SW 1271 (cell line): ENCODE measurements around the gene TBRG4.

Source experiments
- DNase-seq, 2 experiments: peaks; one replicate each; lab custom pipeline; 2025; lab: John Stamatoyannopoulos, UW

The TBRG4 gene

DNA sequence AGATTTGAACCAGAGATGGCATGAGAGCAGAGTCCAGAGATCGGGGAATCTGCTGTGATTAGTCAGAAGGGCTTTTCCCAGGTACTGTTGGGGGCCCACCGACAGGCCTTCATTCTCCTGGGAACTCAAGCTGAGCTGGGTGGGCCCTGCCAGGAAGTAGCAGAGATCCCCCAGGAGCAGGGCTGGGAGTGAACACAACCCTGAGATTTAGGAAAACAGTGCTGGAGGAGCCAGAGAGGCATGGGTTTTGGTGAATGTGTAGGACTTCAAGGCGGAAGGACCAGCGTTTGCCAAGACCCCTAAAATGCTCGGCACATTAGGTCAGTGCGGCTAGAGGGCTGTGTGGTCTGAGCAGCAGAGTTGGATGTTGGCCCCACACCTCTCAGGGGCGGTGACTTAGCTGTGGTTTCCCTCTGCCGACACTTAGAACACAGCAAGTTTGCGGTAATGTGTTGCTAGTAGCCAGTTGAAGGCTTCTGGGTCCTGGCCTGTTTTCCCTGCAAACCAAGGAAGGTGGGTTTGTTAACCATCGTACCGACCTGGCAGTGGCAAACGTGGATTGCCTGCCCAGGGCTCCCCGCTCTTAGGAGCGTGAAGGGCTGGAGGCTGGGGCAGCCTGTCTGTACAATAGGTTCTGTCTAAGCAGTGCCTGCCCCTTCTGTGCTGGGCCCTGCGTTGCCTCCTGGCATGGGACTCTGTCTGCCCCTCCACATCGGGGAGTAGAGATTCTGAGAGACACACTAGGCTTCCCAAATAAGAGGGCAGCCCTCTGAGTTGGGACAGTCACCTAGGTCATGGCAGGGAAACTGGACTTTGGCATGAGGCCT lies 36.8 kb downstream of the TBRG4 start:
- DNase-seq: no peak

GRCh38 chr7:45073786-45074527 lies 37.5 kb downstream of the TBRG4 start:
- DNase-seq: no peak

GRCh38 chr7:45073031-45073785 lies 38.3 kb downstream of the TBRG4 start:
- no peak for DNase-seq

DNA sequence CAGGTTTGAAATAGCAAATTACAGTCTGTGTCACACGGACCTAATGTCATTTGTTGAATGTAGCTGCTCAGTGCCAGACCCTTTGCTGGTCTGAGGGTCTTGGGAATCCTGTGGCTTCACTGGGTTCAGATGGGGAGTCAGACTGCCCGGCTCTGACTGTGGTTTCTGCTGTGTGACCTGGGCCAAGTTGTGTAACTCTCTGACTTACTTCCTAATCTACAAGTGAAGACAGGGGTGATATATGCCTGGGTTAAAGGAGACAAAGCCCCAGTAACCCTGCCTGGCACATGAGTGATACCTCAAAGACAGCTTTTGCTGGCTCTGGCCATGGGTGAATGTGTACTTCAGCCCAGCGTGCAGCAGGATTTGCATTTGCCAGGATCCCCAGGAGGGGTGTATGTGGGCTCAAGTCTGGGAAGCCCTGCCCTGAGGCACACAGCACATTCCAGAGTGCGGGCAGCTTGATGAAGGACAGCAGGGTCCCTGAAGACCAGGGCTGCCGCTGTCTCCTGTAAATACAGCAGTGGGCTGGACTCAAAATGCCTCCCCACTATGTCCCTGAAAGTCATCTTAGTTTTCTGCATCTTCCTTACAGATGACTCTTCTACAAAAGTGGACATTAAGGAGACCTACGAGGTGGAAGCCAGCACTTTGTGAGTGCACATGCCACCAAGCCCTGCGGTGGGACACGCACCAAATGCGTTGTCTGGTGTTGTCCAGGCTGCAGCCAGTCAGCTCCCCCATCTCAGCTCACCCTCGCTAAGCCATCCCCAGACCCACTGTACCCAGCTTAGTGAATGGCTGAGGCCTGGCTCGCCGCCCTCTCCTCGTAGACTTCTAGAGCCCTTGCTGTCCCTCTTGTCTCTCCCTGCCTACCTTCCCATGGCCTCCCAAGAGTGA lies 39.1 kb downstream of the TBRG4 start:
- no peak for DNase-seq

- DNase-seq: no peak
These were observed 40.0 kb downstream of the TBRG4 start for GRCh38 chr7:45071528-45071927.

DNA sequence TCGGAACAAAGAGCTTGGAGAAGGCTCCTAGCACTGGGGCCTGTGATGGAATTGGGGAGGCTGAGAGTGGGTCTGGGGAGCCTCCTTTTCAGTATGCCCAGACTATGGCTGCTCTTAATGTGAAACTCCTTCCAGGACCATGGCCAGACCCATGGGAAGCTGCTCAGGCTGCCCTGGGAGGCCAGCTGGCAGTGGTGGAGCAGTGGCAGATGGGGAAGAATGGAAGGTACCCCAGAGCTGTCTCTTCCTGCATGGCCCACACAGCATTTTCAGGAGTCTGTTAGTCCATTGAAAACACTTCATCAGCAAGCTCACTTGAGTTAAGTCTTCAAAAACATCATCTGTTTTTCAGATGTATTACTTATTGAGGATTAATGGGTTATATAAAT lies 41.2 kb downstream of the TBRG4 start:
- DNase-seq: no peak

GRCh38 chr7:45069444-45070253 lies 41.8 kb downstream of the TBRG4 start:
- DNase-seq: no peak

- no peak for DNase-seq
These were observed 43.1 kb downstream of the TBRG4 start for GRCh38 chr7:45068236-45069023.

- DNase-seq: no peak
These were observed 43.9 kb downstream of the TBRG4 start for GRCh38 chr7:45067582-45067981.

GRCh38 chr7:45066409-45066808 lies 45.1 kb downstream of the TBRG4 start:
- DNase-seq: no peak

DNA sequence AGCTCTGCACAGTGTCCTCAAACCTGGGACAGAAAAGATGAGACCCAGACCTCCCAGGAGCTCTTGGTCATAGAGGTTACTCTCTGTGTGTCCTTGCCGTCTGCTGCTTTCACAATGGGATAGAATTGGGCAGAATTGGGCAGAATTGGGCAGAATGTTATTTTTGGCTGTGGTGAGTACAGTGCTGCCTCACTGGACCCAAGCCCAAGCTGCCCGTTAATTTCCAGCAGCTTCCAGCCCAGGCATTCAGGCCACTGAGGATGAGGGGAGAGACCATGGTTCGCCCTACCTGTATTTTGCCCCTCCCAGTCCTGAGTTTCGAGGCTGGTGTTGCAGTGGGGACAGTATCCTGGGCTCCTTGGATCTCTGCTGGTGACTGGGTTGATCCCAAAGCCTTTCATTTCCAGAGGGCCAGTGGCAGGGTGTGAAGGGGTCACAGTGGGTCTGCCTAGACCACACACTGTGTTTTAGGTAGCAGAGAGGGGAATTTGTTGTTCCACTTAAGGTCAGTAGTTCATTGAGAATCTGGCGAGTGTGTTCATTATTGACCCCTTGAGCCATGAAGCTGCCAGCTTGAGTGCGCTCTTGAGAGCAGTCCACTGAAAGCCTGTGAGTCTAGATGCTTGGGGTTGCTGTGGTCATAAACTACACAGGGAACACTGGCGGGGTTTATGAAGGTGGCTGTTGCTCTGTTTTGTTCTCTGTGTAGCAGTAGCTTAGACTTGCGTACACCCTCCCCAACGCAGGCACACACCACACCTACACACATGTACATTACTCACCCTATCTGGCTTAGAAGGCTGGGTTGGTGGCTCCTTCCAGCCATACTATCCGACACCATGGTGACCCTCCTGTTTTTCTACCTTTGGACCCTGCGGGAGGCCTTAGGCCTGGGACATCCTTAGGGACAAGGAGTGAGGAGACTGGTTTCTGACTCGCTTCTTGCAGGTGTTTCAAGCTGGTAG lies 46.2 kb downstream of the TBRG4 start:
- DNase-seq: no peak

GRCh38 chr7:45064047-45064725 lies 47.3 kb downstream of the TBRG4 start:
- DNase-seq: no peak

DNA sequence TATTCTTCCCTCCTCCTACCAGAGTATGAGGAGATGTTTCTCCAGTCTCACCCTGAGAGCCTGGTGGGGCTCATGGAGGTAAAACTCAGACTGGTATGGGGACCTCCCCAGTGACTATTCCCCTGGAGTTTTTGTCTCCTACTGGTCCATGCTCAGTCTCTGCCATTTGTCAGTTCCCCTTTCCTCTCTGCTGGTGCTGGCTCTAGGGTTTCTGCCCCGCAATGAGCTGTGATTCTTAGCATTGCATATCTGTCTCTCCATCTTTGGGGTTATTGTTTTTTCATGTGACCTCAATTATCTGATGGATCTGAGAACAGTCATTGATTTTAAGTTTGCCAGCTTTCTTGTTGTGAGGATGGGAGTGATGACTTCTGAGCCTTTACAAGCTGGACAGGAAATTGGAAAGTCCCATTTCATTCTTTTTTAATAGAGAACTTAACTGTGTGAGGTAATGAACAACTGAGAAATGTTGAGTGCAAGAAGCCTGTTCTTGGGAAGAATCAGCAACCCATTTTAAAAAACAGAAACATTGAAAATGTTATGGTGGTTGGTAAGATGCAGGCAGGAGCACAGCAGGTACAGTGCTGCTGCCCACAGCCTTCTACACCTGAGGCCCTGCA lies 49.6 kb downstream of the TBRG4 start:
- no peak for DNase-seq

DNA sequence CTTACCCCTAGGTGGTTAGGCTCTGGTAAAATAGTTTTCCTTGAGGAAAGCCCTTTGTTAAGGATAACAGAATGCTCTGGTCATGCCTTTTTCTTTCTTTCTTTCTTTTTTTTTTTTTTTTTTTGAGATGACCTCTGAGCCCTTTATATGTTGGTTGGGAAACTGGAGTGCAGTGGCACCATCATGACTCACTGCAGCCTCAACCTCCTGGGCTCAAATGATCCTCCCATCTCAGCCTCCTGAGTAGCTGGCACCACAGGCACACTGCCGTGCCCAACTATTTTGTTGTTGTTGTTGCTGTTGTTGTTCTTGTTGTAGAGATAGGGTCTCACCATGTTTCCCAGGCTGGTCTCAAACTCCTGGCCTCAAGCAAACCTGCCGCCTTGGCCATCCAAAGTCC lies 50.1 kb downstream of the TBRG4 start:
- DNase-seq: no peak

- DNase-seq: no peak
These were observed 51.2 kb downstream of the TBRG4 start for GRCh38 chr7:45060295-45060694.

- no peak for DNase-seq
These were observed 53.6 kb downstream of the TBRG4 start for GRCh38 chr7:45057878-45058277.

DNA sequence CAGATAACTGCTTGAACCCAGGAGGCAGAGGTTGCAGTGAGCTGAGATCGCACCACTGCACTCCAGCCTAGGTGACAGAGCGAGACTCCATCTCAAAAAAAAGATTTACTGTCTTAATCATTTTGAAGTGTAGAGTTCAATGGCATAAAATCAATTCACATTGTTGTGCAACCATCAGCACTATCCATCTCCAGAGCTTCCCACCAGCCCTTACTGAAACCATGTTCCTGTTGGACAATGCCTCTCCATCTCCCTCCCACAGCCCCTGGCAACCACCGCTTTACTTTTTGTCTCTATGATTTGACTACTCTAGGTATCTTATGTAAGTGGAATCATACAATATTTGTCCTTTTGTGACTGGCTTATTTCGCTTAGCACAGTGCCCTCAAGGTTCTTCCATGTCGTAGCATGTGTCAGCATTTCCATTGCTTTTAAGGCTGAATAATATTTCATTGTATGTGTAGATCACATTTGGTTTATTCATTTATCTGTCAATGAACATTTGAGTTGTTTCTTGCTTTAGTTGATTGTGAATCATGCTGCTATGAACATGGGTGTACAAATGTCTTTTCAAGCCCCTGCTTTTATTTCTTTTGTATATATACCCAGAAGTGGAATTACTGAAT lies 55.8 kb downstream of the TBRG4 start:
- no peak for DNase-seq
